ENCODE measurements around the gene DIAPH2. TPM values are rescaled to one million over a fixed set of nuclear protein-coding genes. Genes with fewer than 3 reads are reported as not detected.

DIAPH2 gene
- total RNA-seq, 1 donor from 2014 or later, result 3.8 TPM

GRCh38 chrX:96824166-96824565 lies 139.5 kb downstream of the DIAPH2 start:
- Mint-ChIP-seq H3K27me3 (ENCODE audit: unreplicated experiment) (no peaks in the 10 kb centered on the region), H3K9me3 (ENCODE audit: unreplicated experiment) (no peaks in the 10 kb centered on the region), H3K36me3 (ENCODE audit: unreplicated experiment) (no peaks in the 10 kb centered on the region), H3K4me1 (ENCODE audit: low read depth, unreplicated experiment) (no peaks in the 10 kb centered on the region), H3K4me3 (ENCODE audit: unreplicated experiment) (no peak overlapping the region), H3K27ac (ENCODE audit: unreplicated experiment) (no peak overlapping the region)
- no peak for TF ChIP-seq CTCF (IDR thresholded peaks at IDR 0.05; ENCODE audit: partially characterized antibody, unreplicated experiment)
- no peak for DNase-seq

GRCh38 chrX:96833333-96833732 lies 148.7 kb downstream of the DIAPH2 start:
- Mint-ChIP-seq H3K27me3 (ENCODE audit: unreplicated experiment) (no peaks in the 10 kb centered on the region), H3K36me3 (ENCODE audit: unreplicated experiment) (no peaks in the 10 kb centered on the region), H3K9me3 (ENCODE audit: unreplicated experiment) (no peaks in the 10 kb centered on the region), H3K27ac (ENCODE audit: unreplicated experiment) (no peak overlapping the region), H3K4me3 (ENCODE audit: unreplicated experiment) (no peak overlapping the region), H3K4me1 (ENCODE audit: low read depth, unreplicated experiment) (no peaks in the 10 kb centered on the region)
- DNase-seq, result no peak
- no peak for TF ChIP-seq CTCF (IDR thresholded peaks at IDR 0.05; ENCODE audit: partially characterized antibody, unreplicated experiment)

GRCh38 chrX:96834137-96834536 lies 149.5 kb downstream of the DIAPH2 start:
- Mint-ChIP-seq H3K9me3 (ENCODE audit: unreplicated experiment) (peaks cover 1% of the 10 kb centered on the region), H3K27ac (ENCODE audit: unreplicated experiment) (no peak overlapping the region), H3K36me3 (ENCODE audit: unreplicated experiment) (no peaks in the 10 kb centered on the region), H3K4me3 (ENCODE audit: unreplicated experiment) (no peak overlapping the region), H3K27me3 (ENCODE audit: unreplicated experiment) (no peaks in the 10 kb centered on the region), H3K4me1 (ENCODE audit: low read depth, unreplicated experiment) (no peaks in the 10 kb centered on the region)
- TF ChIP-seq CTCF (IDR thresholded peaks at IDR 0.05; ENCODE audit: partially characterized antibody, unreplicated experiment), result no peak
- no peak for DNase-seq

- DNase-seq, result no peak
- no peaks in the 10 kb centered on the region for H3K36me3 Mint-ChIP-seq (ENCODE audit: unreplicated experiment)
- H3K4me3 Mint-ChIP-seq (ENCODE audit: unreplicated experiment), result no peak overlapping the region
- no peak for TF ChIP-seq CTCF (IDR thresholded peaks at IDR 0.05; ENCODE audit: partially characterized antibody, unreplicated experiment)
- H3K27ac Mint-ChIP-seq (ENCODE audit: unreplicated experiment), result no peak overlapping the region
- H3K9me3 Mint-ChIP-seq (ENCODE audit: unreplicated experiment), result peaks cover 1% of the 10 kb centered on the region
- no peaks in the 10 kb centered on the region for H3K4me1 Mint-ChIP-seq (ENCODE audit: low read depth, unreplicated experiment)
- H3K27me3 Mint-ChIP-seq (ENCODE audit: unreplicated experiment), result no peaks in the 10 kb centered on the region
These were observed 151.1 kb downstream of the DIAPH2 start for GRCh38 chrX:96835660-96836289.

GRCh38 chrX:96837808-96838207 lies 153.2 kb downstream of the DIAPH2 start:
- H3K27ac Mint-ChIP-seq (ENCODE audit: unreplicated experiment), result no peak overlapping the region

More at GRCh38 chrX:96837808-96838207, 153.2 kb downstream of the DIAPH2 start:
- TF ChIP-seq CTCF (IDR thresholded peaks at IDR 0.05; ENCODE audit: partially characterized antibody, unreplicated experiment), result no peak
- no peaks in the 10 kb centered on the region for H3K36me3 Mint-ChIP-seq (ENCODE audit: unreplicated experiment)
- H3K9me3 Mint-ChIP-seq (ENCODE audit: unreplicated experiment), result peaks cover 1% of the 10 kb centered on the region
- no peak overlapping the region for H3K4me3 Mint-ChIP-seq (ENCODE audit: unreplicated experiment)
- no peaks in the 10 kb centered on the region for H3K4me1 Mint-ChIP-seq (ENCODE audit: low read depth, unreplicated experiment)
- DNase-seq, result no peak
- H3K27me3 Mint-ChIP-seq (ENCODE audit: unreplicated experiment), result no peaks in the 10 kb centered on the region

Data from glutamatergic neuron (in vitro differentiated cells).